ENCODE data around the gene ONECUT1. TPM values are rescaled to one million over a fixed set of nuclear protein-coding genes. Genes with fewer than 3 reads are reported as not detected.

ONECUT1 gene
- total and polyA plus RNA-seq, 2 of the 8 experiments (the other 6 are each of a cell fraction or from before 2014, with no cell fraction given) = 0.65 to 6.4 TPM

DNA sequence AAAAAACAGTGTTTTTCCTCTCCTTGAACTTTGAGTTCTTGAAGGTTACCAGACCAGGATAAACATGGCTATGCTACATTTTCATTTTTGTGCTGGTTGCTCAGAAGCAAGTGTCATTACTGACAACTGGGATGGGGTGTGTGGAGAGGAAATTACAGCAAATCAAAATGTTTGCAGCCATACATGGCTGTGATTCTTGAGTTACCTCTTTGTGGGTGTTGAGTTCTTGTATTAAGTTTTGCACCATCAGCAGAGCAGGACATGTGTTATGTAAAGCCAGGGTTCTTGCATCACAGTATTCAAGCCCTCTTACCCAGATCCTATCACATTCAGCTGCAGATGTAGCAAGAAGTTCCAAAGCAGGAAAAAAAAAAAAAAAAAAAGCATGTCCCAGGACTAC is 57.0 kb downstream of the ONECUT1 start:
- ChIA-PET CTCF (ENCODE audit: partially characterized antibody) (interaction anchor here (0.6 to 3.7 kb wide), 8 partner anchors 44 to 549 kb away, joined by 3 to 59 read pairs (median 4); no protein-coding TSS in a partner anchor), POLR2A (ENCODE audit: partially characterized antibody) (no interaction called here)
- no peak overlapping the region for H2BK12ac ChIP-seq (ENCODE audit: low read depth, low read length)
- H3K4me3 ChIP-seq (ENCODE audit: extremely low read depth in 1 of 4, insufficient read depth in 2 of 4, low read depth in 3 of 4, low read length in 4 of 4) = no peak overlapping the region
- H3K27me3 ChIP-seq (replicated peaks in 1 of 4; ENCODE audit: control insufficient read depth in 3 of 4, extremely low read depth in 1 of 4, insufficient read depth in 3 of 4, low read length in 3 of 4) = no peaks in the 10 kb centered on the region
- no peaks in the 10 kb centered on the region for H3K23me2 ChIP-seq (ENCODE audit: low read depth, low read length)
- H4K5ac ChIP-seq (ENCODE audit: insufficient read length, low read depth, low read length) = no peak overlapping the region
- no peaks in the 10 kb centered on the region for H3K79me2 ChIP-seq (ENCODE audit: control insufficient read depth in 1 of 2, insufficient read depth in 2 of 2, low read length in 2 of 2)
- no peak overlapping the region for H3K4ac ChIP-seq (replicated peaks; ENCODE audit: insufficient read length, low read depth, low read length)
- no peak overlapping the region for H2BK120ac ChIP-seq (replicated peaks; ENCODE audit: low read depth, low read length)
- H4K20me1 ChIP-seq (replicated peaks in 1 of 2; ENCODE audit: control insufficient read depth in 1 of 2, insufficient read depth in 2 of 2, low read length in 2 of 2) = no peaks in the 10 kb centered on the region
- no peak overlapping the region for H3K9ac ChIP-seq (replicated peaks in 1 of 4; ENCODE audit: extremely low read depth in 1 of 4, low read depth in 3 of 4, low read length in 3 of 4)
- H2AK5ac ChIP-seq (ENCODE audit: low read depth, low read length) = no peak overlapping the region
- H3K4me1 ChIP-seq (replicated peaks in 1 of 4; ENCODE audit: control insufficient read depth in 3 of 4, insufficient read depth in 4 of 4, low read length in 3 of 4) = peaks cover 0 to 6% (median 1%) of the 10 kb centered on the region in 4 experiments; a peak in 4 of 7 replicates
- H3K79me1 ChIP-seq (ENCODE audit: low read depth, low read length) = no peaks in the 10 kb centered on the region
- no peak overlapping the region for H3K4me2 ChIP-seq (ENCODE audit: insufficient read depth in 1 of 2, low read depth in 2 of 2, low read length in 2 of 2)
- no peak overlapping the region for H2BK5ac ChIP-seq (ENCODE audit: low read depth, low read length)
- TF ChIP-seq BRCA1 (IDR thresholded peaks at IDR 0.05; ENCODE audit: low read depth, low read length) (no peak), ASH2L (IDR thresholded peaks at IDR 0.05; ENCODE audit: low read length) (no peak), BACH1 (IDR thresholded peaks at IDR 0.05; ENCODE audit: low read length) (no peak), EP300 (IDR thresholded peaks at IDR 0.05; ENCODE audit: borderline replicate concordance in 1 of 2, low read depth in 2 of 2, low read length in 2 of 2) (no peak), TEAD4 (IDR thresholded peaks at IDR 0.05; ENCODE audit: low read depth, low read length) (no peak), CBX8 (IDR thresholded peaks at IDR 0.05; ENCODE audit: borderline replicate concordance, low read depth, low read length) (no peak), KDM5A (IDR thresholded peaks at IDR 0.05; ENCODE audit: low read length) (no peak), SUZ12 (IDR thresholded peaks at IDR 0.05; ENCODE audit: low read length) (no peak), JUN (IDR thresholded peaks at IDR 0.05; ENCODE audit: low read depth, low read length) (no peak), CHD1 (IDR thresholded peaks at IDR 0.05; ENCODE audit: low read depth, low read length) (no peak), SAP30 (IDR thresholded peaks at IDR 0.05; ENCODE audit: insufficient read depth, insufficient replicate concordance, low read length) (no peak), NRF1 (IDR thresholded peaks at IDR 0.05; ENCODE audit: low read depth, low read length) (no peak), CTBP2 (IDR thresholded peaks at IDR 0.05; ENCODE audit: borderline replicate concordance, insufficient read depth, insufficient read length, low read length) (no peak)
- TF ChIP-seq, protein P1, sequence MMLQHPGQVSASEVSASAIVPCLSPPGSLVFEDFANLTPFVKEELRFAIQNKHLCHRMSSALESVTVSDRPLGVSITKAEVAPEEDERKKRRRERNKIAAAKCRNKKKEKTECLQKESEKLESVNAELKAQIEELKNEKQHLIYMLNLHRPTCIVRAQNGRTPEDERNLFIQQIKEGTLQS (IDR thresholded peaks at IDR 0.05; ENCODE audit: insufficient read depth, low read depth, low read length) = no peak
- no peak overlapping the region for H3K18ac ChIP-seq (ENCODE audit: extremely low read depth, low read length)
- H2BK20ac ChIP-seq (ENCODE audit: low read length) = no peak overlapping the region
- no peak overlapping the region for H3K14ac ChIP-seq (ENCODE audit: insufficient read length)
- no peak overlapping the region for H2BK15ac ChIP-seq (ENCODE audit: low read length)
- H4K91ac ChIP-seq (replicated peaks; ENCODE audit: insufficient read length, low read length) = no peak overlapping the region
- H3K36me3 ChIP-seq (ENCODE audit: control insufficient read depth in 2 of 4, insufficient read depth in 4 of 4, low read length in 3 of 4) = no peaks in the 10 kb centered on the region
- H3K27ac ChIP-seq (ENCODE audit: low read depth, low read length) = no peak overlapping the region
- no peak overlapping the region for H2AFZ ChIP-seq (ENCODE audit: low read length)
- no peaks in the 10 kb centered on the region for H3K9me3 ChIP-seq (ENCODE audit: insufficient read depth in 2 of 2, low read depth in 1 of 2, low read length in 1 of 2)
- no peak for FAIRE-seq
- H4K8ac ChIP-seq (ENCODE audit: extremely low read depth, insufficient read depth, low read length) = no peak overlapping the region
- no peak overlapping the region for H3K56ac ChIP-seq (replicated peaks; ENCODE audit: insufficient read length, low read depth, low read length)
- no peak for DNase-seq (ENCODE audit: low read depth in 1 of 2, low spot score in 2 of 2)
- no peak overlapping the region for H3K23ac ChIP-seq (ENCODE audit: insufficient read length)
